ENCODE results near the gene STARD7. TPM values are rescaled to one million over a fixed set of nuclear protein-coding genes. Genes with fewer than 3 reads are reported as not detected.
A peak's percentile ranks its signal among the peaks of the same experiment; 100 is the strongest.

The STARD7 gene
- total RNA-seq, 2 donors from 2014 or later = 145 to 159 TPM

- WGBS, 2 experiments (ENCODE audit: insufficient coverage in 1 of 2, insufficient read length in 1 of 2) = 97 to 100% methylated on average over 1 to 4 of the region's 4 CpGs
- H3K27me3 Mint-ChIP-seq (ENCODE audit: insufficient read depth) = no peaks in the 10 kb centered on the region
- no peaks in the 10 kb centered on the region for H3K27me3 ChIP-seq (ENCODE audit: control insufficient read depth, insufficient read depth, low read length, poor library complexity, severe bottlenecking)
Measured at GRCh38 chr2:96176661-96177060, 32.0 kb downstream of the STARD7 start.

GRCh38 chr2:96175951-96176350, 32.7 kb downstream of the STARD7 start:
- no peaks in the 10 kb centered on the region for H3K9me3 ChIP-seq (ENCODE audit: control insufficient read depth, low read length)
- Mint-ChIP-seq H3K4me1 (no peaks in the 10 kb centered on the region), H3K27ac (no peak overlapping the region), H3K9me3 (no peaks in the 10 kb centered on the region), H3K36me3 (ENCODE audit: low read depth) (no peaks in the 10 kb centered on the region), H3K27me3 (ENCODE audit: insufficient read depth) (no peaks in the 10 kb centered on the region), H3K4me3 (no peak overlapping the region)
- H3K9ac ChIP-seq (ENCODE audit: extremely low read depth, low read length, poor library complexity, severe bottlenecking) = no peak overlapping the region
- no peaks in the 10 kb centered on the region for H3K27me3 ChIP-seq (ENCODE audit: control insufficient read depth, insufficient read depth, low read length, poor library complexity, severe bottlenecking)
- no peak for DNase-seq
- 86 to 98% methylated on average over 4 to 6 of the region's 6 CpGs for WGBS, 2 experiments (ENCODE audit: insufficient coverage in 1 of 2, insufficient read length in 1 of 2)
- H3K27ac ChIP-seq (ENCODE audit: low read depth, low read length) = no peak overlapping the region
- no peaks in the 10 kb centered on the region for H3K36me3 ChIP-seq (ENCODE audit: control insufficient read depth, insufficient read depth, low read length)
- TF ChIP-seq, protein P1, sequence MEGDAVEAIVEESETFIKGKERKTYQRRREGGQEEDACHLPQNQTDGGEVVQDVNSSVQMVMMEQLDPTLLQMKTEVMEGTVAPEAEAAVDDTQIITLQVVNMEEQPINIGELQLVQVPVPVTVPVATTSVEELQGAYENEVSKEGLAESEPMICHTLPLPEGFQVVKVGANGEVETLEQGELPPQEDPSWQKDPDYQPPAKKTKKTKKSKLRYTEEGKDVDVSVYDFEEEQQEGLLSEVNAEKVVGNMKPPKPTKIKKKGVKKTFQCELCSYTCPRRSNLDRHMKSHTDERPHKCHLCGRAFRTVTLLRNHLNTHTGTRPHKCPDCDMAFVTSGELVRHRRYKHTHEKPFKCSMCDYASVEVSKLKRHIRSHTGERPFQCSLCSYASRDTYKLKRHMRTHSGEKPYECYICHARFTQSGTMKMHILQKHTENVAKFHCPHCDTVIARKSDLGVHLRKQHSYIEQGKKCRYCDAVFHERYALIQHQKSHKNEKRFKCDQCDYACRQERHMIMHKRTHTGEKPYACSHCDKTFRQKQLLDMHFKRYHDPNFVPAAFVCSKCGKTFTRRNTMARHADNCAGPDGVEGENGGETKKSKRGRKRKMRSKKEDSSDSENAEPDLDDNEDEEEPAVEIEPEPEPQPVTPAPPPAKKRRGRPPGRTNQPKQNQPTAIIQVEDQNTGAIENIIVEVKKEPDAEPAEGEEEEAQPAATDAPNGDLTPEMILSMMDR (conservative IDR thresholded peaks at IDR 0.05) = no peak
- no peaks in the 10 kb centered on the region for H3K4me1 ChIP-seq (ENCODE audit: control insufficient read depth, insufficient read depth, low read length)
- H3K4me3 ChIP-seq (ENCODE audit: low read length) = no peak overlapping the region

More at GRCh38 chr2:96176661-96177060, 32.0 kb downstream of the STARD7 start:
- DNase-seq = no peak
- Histone ChIP-seq H3K9me3 (ENCODE audit: control insufficient read depth, low read length) (no peaks in the 10 kb centered on the region), H3K9ac (ENCODE audit: extremely low read depth, low read length, poor library complexity, severe bottlenecking) (no peak overlapping the region), H3K36me3 (ENCODE audit: control insufficient read depth, insufficient read depth, low read length) (no peaks in the 10 kb centered on the region), H3K4me3 (ENCODE audit: low read length) (no peak overlapping the region), H3K27ac (ENCODE audit: low read depth, low read length) (no peak overlapping the region), H3K4me1 (ENCODE audit: control insufficient read depth, insufficient read depth, low read length) (no peaks in the 10 kb centered on the region)
- Mint-ChIP-seq H3K4me3 (no peak overlapping the region), H3K4me1 (no peaks in the 10 kb centered on the region), H3K27ac (no peak overlapping the region), H3K9me3 (no peaks in the 10 kb centered on the region), H3K36me3 (ENCODE audit: low read depth) (no peaks in the 10 kb centered on the region)
- TF ChIP-seq, protein P1 (conservative IDR thresholded peaks at IDR 0.05) = no peak

DNA sequence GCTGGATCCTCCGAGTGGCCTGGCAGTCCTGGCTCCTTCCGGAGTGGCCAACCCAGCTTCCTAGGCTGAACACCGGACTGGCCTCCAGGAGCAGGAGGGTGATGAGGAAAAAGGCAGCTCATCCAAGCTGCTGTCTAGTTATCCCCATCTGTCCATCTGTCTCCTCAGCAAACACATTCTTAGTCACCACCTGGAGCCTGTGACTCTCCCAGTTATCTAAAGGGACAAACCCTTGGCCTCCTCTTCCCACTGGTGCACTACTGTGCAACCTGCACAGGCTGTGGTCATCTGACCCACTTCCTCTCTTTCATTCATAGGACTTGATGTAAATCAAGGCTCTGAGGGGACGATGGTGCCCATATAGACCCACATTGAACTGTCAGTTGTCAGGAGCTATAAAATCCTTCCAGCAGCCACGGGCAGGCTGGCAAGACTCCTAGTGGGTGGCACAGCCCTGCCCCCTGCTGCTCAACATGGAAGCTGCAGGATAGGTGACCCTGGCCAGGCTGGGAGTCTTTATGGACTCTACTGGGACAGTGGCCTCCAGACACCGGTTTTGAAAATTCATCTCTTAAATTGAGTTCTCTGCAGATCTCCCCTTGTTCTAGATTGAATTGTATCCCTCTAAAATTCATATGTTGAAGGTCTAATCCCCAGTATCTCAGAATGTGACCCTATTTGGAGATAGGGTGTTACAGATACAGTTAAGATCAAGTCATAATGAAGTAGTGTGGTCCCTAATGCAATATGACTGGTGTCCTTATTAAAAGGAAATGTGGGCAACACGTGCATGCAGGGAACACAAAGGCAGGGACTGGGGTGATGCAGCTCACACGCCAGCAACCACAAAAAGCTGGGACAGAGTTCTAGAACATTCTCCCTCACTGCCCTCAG, 34.1 kb downstream of the STARD7 start:
- Histone ChIP-seq H3K36me3 (ENCODE audit: control insufficient read depth, insufficient read depth, low read length) (no peaks in the 10 kb centered on the region), H3K27ac (ENCODE audit: low read depth, low read length) (no peak overlapping the region), H3K9me3 (ENCODE audit: control insufficient read depth, low read length) (peaks cover 7% of the 10 kb centered on the region), H3K27me3 (ENCODE audit: control insufficient read depth, insufficient read depth, low read length, poor library complexity, severe bottlenecking) (no peaks in the 10 kb centered on the region), H3K9ac (ENCODE audit: extremely low read depth, low read length, poor library complexity, severe bottlenecking) (no peak overlapping the region), H3K4me3 (ENCODE audit: low read length) (no peak overlapping the region), H3K4me1 (ENCODE audit: control insufficient read depth, insufficient read depth, low read length) (no peaks in the 10 kb centered on the region)
- H3K27me3 Mint-ChIP-seq (ENCODE audit: insufficient read depth) = no peaks in the 10 kb centered on the region
- no peaks in the 10 kb centered on the region for H3K36me3 Mint-ChIP-seq (ENCODE audit: low read depth)
- 56 to 59% methylated on average over 6 to 8 of the region's 8 CpGs for WGBS, 2 experiments (ENCODE audit: insufficient coverage in 1 of 2, insufficient read length in 1 of 2)
- peaks cover 4% of the 10 kb centered on the region for H3K9me3 Mint-ChIP-seq
- DNase-seq = peak; percentile 94
- H3K27ac Mint-ChIP-seq = no peak overlapping the region
- H3K4me1 Mint-ChIP-seq = no peaks in the 10 kb centered on the region
- TF ChIP-seq, protein P1 (conservative IDR thresholded peaks at IDR 0.05) = peak; percentile 96
- no peak overlapping the region for H3K4me3 Mint-ChIP-seq

All from endodermal cell (in vitro differentiated cells).